HG03460 (cell line): ENCODE measurements around the gene TNFRSF6B.
"Not testable (repeated sequence)": the region's sequence is repeated elsewhere in the genome, so short reads cannot be mapped to it uniquely, and the experiment has no call there.

ENCODE experiments used
- ATAC-seq: cut with Tn5 transposase; IDR thresholded peaks from one replicate; pipeline ENCODE4 v1.9.1; 2021; ENCODE audit not compliant: unreplicated experiment

The TNFRSF6B gene

DNA sequence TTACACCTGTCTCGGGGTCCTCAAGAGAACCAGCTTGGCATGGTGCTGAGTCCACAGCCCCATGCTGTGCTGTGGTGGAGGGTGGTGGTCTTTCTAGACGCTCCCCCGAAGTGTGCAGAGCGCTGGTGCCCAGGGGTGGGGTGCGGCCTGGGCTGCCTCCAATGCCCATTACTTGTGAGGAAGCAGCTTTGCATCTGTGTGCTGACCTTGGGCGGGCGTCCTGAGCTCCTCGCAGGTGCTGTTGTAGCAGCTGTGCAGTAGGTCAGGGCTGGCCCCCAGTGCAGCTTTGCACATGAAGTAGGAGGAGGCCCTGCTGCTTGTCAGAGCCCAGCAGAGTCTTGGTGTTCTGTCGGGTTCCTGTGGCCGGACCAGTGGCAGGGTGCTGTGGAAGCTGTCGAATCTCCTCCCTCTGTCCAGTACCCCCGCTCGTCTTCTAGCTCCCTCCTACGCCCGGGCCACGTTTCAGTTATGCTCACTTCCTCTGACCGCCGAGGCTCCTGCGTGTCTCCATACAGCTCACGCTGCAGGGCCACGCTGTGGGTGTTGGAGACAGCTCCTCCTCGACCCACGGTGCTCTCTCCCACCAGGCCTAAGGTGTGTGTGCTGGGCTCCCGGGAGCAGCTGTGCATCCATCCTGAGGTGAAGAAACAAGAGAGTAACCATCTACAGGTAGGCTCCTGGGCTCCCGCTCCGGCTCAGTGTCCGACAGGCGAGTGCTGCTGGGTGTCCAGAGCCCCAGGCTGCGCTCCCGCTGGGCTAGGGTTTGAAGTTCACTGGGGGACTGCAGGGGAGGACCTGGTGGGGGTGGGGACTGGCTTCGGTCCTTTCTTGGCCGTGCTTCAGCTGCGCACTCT, 34.3 kb upstream of the TNFRSF6B start:
- ATAC-seq = no peak

GRCh38 chr20:63662813-63663189, 33.7 kb upstream of the TNFRSF6B start:
- no peak for ATAC-seq

DNA sequence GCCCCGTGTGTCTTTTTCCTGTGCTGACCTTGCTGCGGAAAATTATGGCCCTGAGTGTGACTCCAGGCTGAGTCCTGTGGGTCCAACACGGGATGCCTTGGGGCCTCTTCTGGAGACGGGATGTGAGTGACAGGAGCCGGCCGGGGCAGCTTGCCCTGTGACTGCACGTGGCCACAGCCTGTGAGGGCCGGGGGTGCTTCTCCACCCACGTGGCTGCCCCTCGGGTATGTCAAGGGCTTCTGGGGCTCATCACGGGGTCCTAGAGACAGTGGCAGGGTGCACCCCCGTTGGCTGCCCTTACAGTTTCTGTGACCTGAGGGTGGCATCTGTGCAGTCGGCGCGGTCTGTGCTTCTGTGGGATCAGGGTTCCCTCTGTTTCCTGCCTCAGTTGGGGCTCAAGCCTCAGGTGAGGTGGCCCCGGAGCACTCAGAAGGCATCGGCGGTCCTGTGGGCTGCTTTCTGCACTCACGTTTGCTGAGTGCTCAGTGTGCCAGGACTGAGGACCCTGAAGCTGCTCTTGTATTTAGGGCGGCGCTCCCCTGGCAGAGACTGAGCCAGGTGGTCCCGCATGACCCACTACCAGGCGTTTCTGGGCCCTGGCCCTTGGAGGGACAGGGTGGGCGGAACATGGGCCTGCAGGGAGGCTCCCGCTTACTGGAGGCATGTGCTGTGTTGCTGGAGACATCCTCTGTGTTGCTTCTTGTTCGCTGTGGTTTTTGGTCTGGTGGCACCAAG, 33.0 kb upstream of the TNFRSF6B start:
- ATAC-seq = no peak

- ATAC-seq = no peak
Observed at GRCh38 chr20:63664143-63664851, 32.2 kb upstream of the TNFRSF6B start.

- no peak for ATAC-seq
Observed at GRCh38 chr20:63664861-63665594, 31.4 kb upstream of the TNFRSF6B start.

- no peak for ATAC-seq
Observed at GRCh38 chr20:63665708-63666107, 30.7 kb upstream of the TNFRSF6B start.

DNA sequence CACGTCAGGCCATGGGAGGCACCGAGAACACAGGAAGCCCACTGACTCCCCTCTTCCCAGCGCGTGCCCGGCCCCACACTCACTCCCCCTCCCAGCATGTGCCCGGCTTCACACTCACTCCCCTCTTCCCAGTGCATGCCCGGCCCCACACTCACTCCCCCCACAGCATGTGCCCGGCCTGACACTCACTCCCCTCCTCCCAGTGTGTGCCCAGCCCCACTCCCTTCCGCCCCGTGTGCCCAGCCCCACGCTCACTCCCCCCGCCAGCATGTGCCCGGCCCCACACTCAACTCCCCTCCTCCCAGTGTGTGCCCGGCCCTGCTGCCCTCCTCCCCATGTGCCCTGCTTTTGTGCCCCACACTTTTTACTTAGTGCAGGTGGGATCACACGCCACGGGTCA, 28.6 kb upstream of the TNFRSF6B start:
- ATAC-seq = no peak

- ATAC-seq = no peak
Observed at GRCh38 chr20:63668351-63668750, 28.1 kb upstream of the TNFRSF6B start.

- not testable (repeated sequence) for ATAC-seq
Observed at GRCh38 chr20:63671695-63672094, 24.8 kb upstream of the TNFRSF6B start.

DNA sequence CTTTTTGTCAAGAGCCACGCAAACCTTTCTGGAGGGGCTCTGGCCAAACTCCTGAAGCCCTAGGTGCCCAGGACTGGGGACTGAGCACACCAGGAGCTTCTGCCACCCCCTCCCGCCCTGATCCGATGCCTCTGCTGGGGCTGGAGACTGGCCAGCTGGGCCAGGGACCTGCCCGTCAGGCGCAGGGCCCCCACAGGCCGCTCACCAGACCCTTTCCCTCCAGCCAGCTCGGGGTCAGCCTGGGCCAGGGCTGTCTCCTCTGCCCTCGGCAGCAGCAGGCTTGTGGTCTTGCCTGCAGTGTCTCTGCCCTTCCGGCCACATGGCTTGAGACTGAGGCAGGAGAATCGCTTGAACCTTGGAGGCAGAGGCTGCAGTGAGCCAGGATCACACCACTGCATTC, 23.8 kb upstream of the TNFRSF6B start:
- no peak for ATAC-seq

GRCh38 chr20:63673951-63674350, 22.5 kb upstream of the TNFRSF6B start:
- ATAC-seq = no peak

DNA sequence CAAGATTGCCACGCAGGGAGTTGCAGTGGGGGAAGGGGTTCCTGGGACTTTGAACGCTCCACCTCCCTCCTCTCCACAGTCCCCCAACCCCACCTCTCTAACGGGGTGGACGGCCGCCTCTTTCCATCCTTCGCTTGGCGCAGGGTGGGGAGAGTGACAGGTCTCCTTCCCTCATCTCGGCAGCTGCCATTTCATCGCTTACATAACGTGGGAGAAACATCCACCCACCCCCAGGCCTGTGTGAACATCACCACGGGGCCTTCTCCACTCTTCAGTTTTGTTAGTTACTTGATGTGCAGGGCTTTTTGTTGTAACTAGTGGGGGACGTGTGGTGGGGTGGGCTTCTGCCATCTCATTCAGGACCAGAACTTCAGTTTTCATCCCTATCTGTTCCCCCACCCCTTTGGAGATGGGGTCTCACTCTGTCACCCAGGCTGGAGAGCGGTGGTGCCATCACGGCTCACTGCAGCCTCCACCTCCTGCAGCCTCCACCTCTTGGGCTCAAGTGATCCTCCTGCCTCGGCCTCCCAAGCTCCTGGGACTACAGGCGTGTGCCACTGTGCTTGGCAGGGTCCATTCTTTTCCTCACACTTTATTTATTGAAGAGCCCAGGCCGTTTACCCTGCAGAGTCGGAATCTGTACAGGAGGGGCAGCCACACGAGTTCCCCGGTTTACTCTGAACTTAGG, 20.6 kb upstream of the TNFRSF6B start:
- ATAC-seq = no peak

GRCh38 chr20:63678071-63678470, 18.4 kb upstream of the TNFRSF6B start:
- ATAC-seq = no peak

- ATAC-seq = no peak
Observed at GRCh38 chr20:63678667-63679465, 17.6 kb upstream of the TNFRSF6B start.

GRCh38 chr20:63679799-63680305, 16.6 kb upstream of the TNFRSF6B start:
- no peak for ATAC-seq

DNA sequence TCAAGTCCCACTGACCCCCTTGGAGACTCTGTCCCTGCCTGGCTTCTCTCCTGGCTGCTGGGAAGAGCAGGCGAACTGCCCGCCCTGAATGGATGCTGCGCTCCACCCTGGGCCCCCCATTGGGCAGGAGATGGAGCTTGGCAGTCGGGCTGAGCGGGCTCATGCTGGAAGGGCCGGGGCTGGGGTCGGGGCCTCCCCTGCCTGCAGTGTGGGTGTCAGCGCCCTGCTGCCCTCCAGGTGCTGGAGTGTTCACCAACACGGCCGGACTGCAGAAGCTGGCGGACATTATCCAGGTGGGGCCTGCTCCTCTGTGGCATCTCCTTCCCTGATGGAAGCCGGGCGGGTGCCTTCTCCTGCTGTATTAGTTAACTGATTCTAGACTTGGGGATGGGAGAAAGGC, 16.0 kb upstream of the TNFRSF6B start:
- no peak for ATAC-seq

GRCh38 chr20:63680857-63681608, 15.4 kb upstream of the TNFRSF6B start:
- ATAC-seq = no peak

GRCh38 chr20:63681609-63682142, 14.8 kb upstream of the TNFRSF6B start:
- ATAC-seq = no peak
